GM18502 (cell line): ENCODE measurements around the gene NRG2.

Source experiments
- ATAC-seq: cut with Tn5 transposase; IDR thresholded peaks from one replicate; pipeline ENCODE4 v1.9.1; 2021; ENCODE audit warnings: mild to moderate bottlenecking; ENCODE audit not compliant: unreplicated experiment, poor library complexity

NRG2 gene

GRCh38 chr5:140041492-140042392 lies 1.4 kb downstream of the NRG2 start:
- no peak for ATAC-seq

GRCh38 chr5:140041099-140041491 lies 2.0 kb downstream of the NRG2 start:
- ATAC-seq = no peak

GRCh38 chr5:140040358-140040757 lies 2.7 kb downstream of the NRG2 start:
- no peak for ATAC-seq

- no peak for ATAC-seq
Observed at GRCh38 chr5:140039561-140039960, 3.5 kb downstream of the NRG2 start.

GRCh38 chr5:140038373-140038957 lies 4.6 kb downstream of the NRG2 start:
- no peak for ATAC-seq

GRCh38 chr5:140037012-140037411 lies 6.1 kb downstream of the NRG2 start:
- ATAC-seq = no peak

GRCh38 chr5:140035881-140036280 lies 7.2 kb downstream of the NRG2 start:
- ATAC-seq = no peak

- ATAC-seq = no peak
Observed at GRCh38 chr5:140033037-140033760, 9.9 kb downstream of the NRG2 start.

- ATAC-seq = no peak
Observed at GRCh38 chr5:140032296-140032695, 10.8 kb downstream of the NRG2 start.

GRCh38 chr5:140027807-140028206 lies 15.3 kb downstream of the NRG2 start:
- no peak for ATAC-seq

GRCh38 chr5:140025736-140026135 lies 17.4 kb downstream of the NRG2 start:
- ATAC-seq = no peak

GRCh38 chr5:140024928-140025327 lies 18.2 kb downstream of the NRG2 start:
- no peak for ATAC-seq

- no peak for ATAC-seq
Observed at GRCh38 chr5:140023611-140024191, 19.4 kb downstream of the NRG2 start.

GRCh38 chr5:140020601-140021177 lies 22.4 kb downstream of the NRG2 start:
- no peak for ATAC-seq

- ATAC-seq = no peak
Observed at GRCh38 chr5:140018920-140019644, 24.0 kb downstream of the NRG2 start.

- no peak for ATAC-seq
Observed at GRCh38 chr5:140018517-140018916, 24.6 kb downstream of the NRG2 start.

- ATAC-seq = no peak
Observed at GRCh38 chr5:140018096-140018481, 25.0 kb downstream of the NRG2 start.

- no peak for ATAC-seq
Observed at GRCh38 chr5:140017397-140018095, 25.6 kb downstream of the NRG2 start.

- no peak for ATAC-seq
Observed at GRCh38 chr5:140015706-140016105, 27.4 kb downstream of the NRG2 start.
